Measurements from ENCODE around the gene SLC26A2.
"Not testable (repeated sequence)": the region's sequence is repeated elsewhere in the genome, so short reads cannot be mapped to it uniquely, and the experiment has no call there.

Gene SLC26A2

GRCh38 chr5:149942199-149942598, 18.4 kb upstream of the SLC26A2 start:
- no peak overlapping the region for H3K27ac Mint-ChIP-seq
- no peak overlapping the region for H3K4me3 Mint-ChIP-seq
- H3K9me3 Mint-ChIP-seq: no peaks in the 10 kb centered on the region
- H3K27me3 Mint-ChIP-seq: no peaks in the 10 kb centered on the region
- peaks cover 55% of the 10 kb centered on the region for H3K4me1 Mint-ChIP-seq (ENCODE audit: low read depth)
- intact Hi-C loops (cut with micrococcal nuclease): no loop called here
- H3K36me3 Mint-ChIP-seq (ENCODE audit: low read depth): no peaks in the 10 kb centered on the region

- peaks cover 49% of the 10 kb centered on the region for H3K4me1 Mint-ChIP-seq (ENCODE audit: low read depth)
- H3K36me3 Mint-ChIP-seq (ENCODE audit: low read depth); intact Hi-C loops (cut with micrococcal nuclease); H3K27me3 Mint-ChIP-seq; H3K9me3 Mint-ChIP-seq; H3K4me3 Mint-ChIP-seq; H3K27ac Mint-ChIP-seq: not testable (repeated sequence)
Observed at GRCh38 chr5:149942741-149943169, 17.8 kb upstream of the SLC26A2 start.

- H3K27me3 Mint-ChIP-seq, H3K9me3 Mint-ChIP-seq: not testable (repeated sequence)
Observed at GRCh38 chr5:149943177-149943949, 17.2 kb upstream of the SLC26A2 start.

GRCh38 chr5:149944666-149945065, 15.9 kb upstream of the SLC26A2 start, which contains the start of gene PDE6A:
PDE6A (minus strand) TSS chr5:149944793; CDS start chr5:149944673, 120 bp downstream.
- Mint-ChIP-seq H3K27me3 (no peaks in the 10 kb centered on the region), H3K27ac (no peak within 1 kb of the TSS), H3K9me3 (no peaks in the 10 kb centered on the region), H3K4me3 (no peak within 1 kb of the TSS), H3K36me3 (ENCODE audit: low read depth) (no peaks in the 10 kb centered on the region), H3K4me1 (ENCODE audit: low read depth) (peaks cover 34% of the 10 kb centered on the region)
- intact Hi-C loops (cut with micrococcal nuclease): no loop called here

More at GRCh38 chr5:149943177-149943949, 17.2 kb upstream of the SLC26A2 start:
- H3K27ac Mint-ChIP-seq; intact Hi-C loops (cut with micrococcal nuclease); H3K36me3 Mint-ChIP-seq (ENCODE audit: low read depth); H3K4me3 Mint-ChIP-seq: not testable (repeated sequence)
- peaks cover 43% of the 10 kb centered on the region for H3K4me1 Mint-ChIP-seq (ENCODE audit: low read depth)

GRCh38 chr5:149946118-149946517, 14.4 kb upstream of the SLC26A2 start:
- no peaks in the 10 kb centered on the region for H3K27me3 Mint-ChIP-seq
- no peak overlapping the region for H3K27ac Mint-ChIP-seq
- H3K4me1 Mint-ChIP-seq (ENCODE audit: low read depth): peaks cover 22% of the 10 kb centered on the region
- H3K9me3 Mint-ChIP-seq: no peaks in the 10 kb centered on the region
- intact Hi-C loops (cut with micrococcal nuclease): no loop called here
- H3K4me3 Mint-ChIP-seq: no peak overlapping the region
- no peaks in the 10 kb centered on the region for H3K36me3 Mint-ChIP-seq (ENCODE audit: low read depth)

- H3K27ac Mint-ChIP-seq: no peak overlapping the region
- H3K4me1 Mint-ChIP-seq (ENCODE audit: low read depth): peaks cover 4% of the 10 kb centered on the region
- intact Hi-C loops (cut with micrococcal nuclease): no loop called here
- H3K36me3 Mint-ChIP-seq (ENCODE audit: low read depth): no peaks in the 10 kb centered on the region
- H3K9me3 Mint-ChIP-seq: no peaks in the 10 kb centered on the region
- H3K4me3 Mint-ChIP-seq: no peak overlapping the region
- peaks cover 1% of the 10 kb centered on the region for H3K27me3 Mint-ChIP-seq
Observed at GRCh38 chr5:149948993-149949392, 11.6 kb upstream of the SLC26A2 start.

GRCh38 chr5:149951138-149951749, 9.3 kb upstream of the SLC26A2 start:
- intact Hi-C loops (cut with micrococcal nuclease): no loop called here

GRCh38 chr5:149953436-149954121, 7.0 kb upstream of the SLC26A2 start:
- Mint-ChIP-seq H3K27ac (no peak overlapping the region), H3K4me3 (no peak overlapping the region), H3K36me3 (ENCODE audit: low read depth) (no peaks in the 10 kb centered on the region), H3K27me3 (peaks cover 1% of the 10 kb centered on the region), H3K4me1 (ENCODE audit: low read depth) (peaks cover 4% of the 10 kb centered on the region), H3K9me3 (no peaks in the 10 kb centered on the region)
- intact Hi-C loops (cut with micrococcal nuclease): no loop called here

More at GRCh38 chr5:149951138-149951749, 9.3 kb upstream of the SLC26A2 start:
- Mint-ChIP-seq H3K4me1 (ENCODE audit: low read depth) (peaks cover 4% of the 10 kb centered on the region), H3K27me3 (peaks cover 1% of the 10 kb centered on the region), H3K9me3 (no peaks in the 10 kb centered on the region), H3K27ac (no peak overlapping the region), H3K36me3 (ENCODE audit: low read depth) (no peaks in the 10 kb centered on the region), H3K4me3 (no peak overlapping the region)

- H3K4me3 Mint-ChIP-seq: no peak overlapping the region
- peaks cover 1% of the 10 kb centered on the region for H3K27me3 Mint-ChIP-seq
- H3K4me1 Mint-ChIP-seq (ENCODE audit: low read depth): peaks cover 6% of the 10 kb centered on the region
- intact Hi-C loops (cut with micrococcal nuclease): no loop called here
- H3K9me3 Mint-ChIP-seq: no peaks in the 10 kb centered on the region
- no peak overlapping the region for H3K27ac Mint-ChIP-seq
- H3K36me3 Mint-ChIP-seq (ENCODE audit: low read depth): no peaks in the 10 kb centered on the region
Observed at GRCh38 chr5:149954798-149955197, 5.8 kb upstream of the SLC26A2 start.

- H3K4me1 Mint-ChIP-seq (ENCODE audit: low read depth): peaks cover 23% of the 10 kb centered on the region
- no peaks in the 10 kb centered on the region for H3K9me3 Mint-ChIP-seq
- H3K4me3 Mint-ChIP-seq: no peak overlapping the region
- peaks cover 6% of the 10 kb centered on the region for H3K36me3 Mint-ChIP-seq (ENCODE audit: low read depth)
- peaks cover 1% of the 10 kb centered on the region for H3K27me3 Mint-ChIP-seq
- intact Hi-C loops (cut with micrococcal nuclease): no loop called here
- no peak overlapping the region for H3K27ac Mint-ChIP-seq
Observed at GRCh38 chr5:149956685-149957084, 3.9 kb upstream of the SLC26A2 start.

GRCh38 chr5:149957855-149958254, 2.7 kb upstream of the SLC26A2 start:
- Mint-ChIP-seq H3K27me3 (no peaks in the 10 kb centered on the region), H3K4me3 (no peak overlapping the region), H3K4me1 (ENCODE audit: low read depth) (peaks cover 35% of the 10 kb centered on the region), H3K9me3 (no peaks in the 10 kb centered on the region), H3K27ac (no peak overlapping the region), H3K36me3 (ENCODE audit: low read depth) (peaks cover 10% of the 10 kb centered on the region)
- intact Hi-C loops (cut with micrococcal nuclease): no loop called here

- H3K9me3 Mint-ChIP-seq: no peaks in the 10 kb centered on the region
- H3K27me3 Mint-ChIP-seq: no peaks in the 10 kb centered on the region
- H3K36me3 Mint-ChIP-seq (ENCODE audit: low read depth): peaks cover 13% of the 10 kb centered on the region
- peaks cover 37% of the 10 kb centered on the region for H3K4me1 Mint-ChIP-seq (ENCODE audit: low read depth)
- H3K27ac Mint-ChIP-seq: peak overlapping the region; percentile 93
- intact Hi-C loops (cut with micrococcal nuclease): loop anchor here (2.0 to 10.0 kb wide), 2 partner anchors 41 to 325 kb away; partner anchors contain the start of genes HMGXB3 and TIGD6
- peak overlapping the region; percentile 97 for H3K4me3 Mint-ChIP-seq
Observed at GRCh38 chr5:149959406-149960236, 937 bp upstream of the SLC26A2 start.

GRCh38 chr5:149961186-149961685, 678 bp downstream of the SLC26A2 start:
- H3K4me3 Mint-ChIP-seq: peak overlapping the region; percentile 97
- H3K27ac Mint-ChIP-seq: peak overlapping the region; percentile 93
- intact Hi-C loops (cut with micrococcal nuclease): loop anchor here (2.0 to 10.0 kb wide), 2 partner anchors 40 to 326 kb away; partner anchors contain the start of genes HMGXB3 and TIGD6
- no peaks in the 10 kb centered on the region for H3K27me3 Mint-ChIP-seq
- peaks cover 13% of the 10 kb centered on the region for H3K36me3 Mint-ChIP-seq (ENCODE audit: low read depth)
- peaks cover 37% of the 10 kb centered on the region for H3K4me1 Mint-ChIP-seq (ENCODE audit: low read depth)
- no peaks in the 10 kb centered on the region for H3K9me3 Mint-ChIP-seq

Data from dendritic cell treated with granulocyte-macrophage colony-stimulating factor and Interleukin-4, amounts not matched to agents 40 ng/mL and 50 ng/mL, for 4 days (primary cell).